Lower lobe of right lung (tissue), 2 donors: Measurements from ENCODE around the gene EDA. TPM values are rescaled to one million over a fixed set of nuclear protein-coding genes. Genes with fewer than 3 reads are reported as not detected.

ENCODE experiments used
- ATAC-seq, 2 donors: fragments of 200-7000 bp; cut with Tn5 transposase; one replicate each; pipeline ENCODE4 v1.9.1; 2020 to 2022; ENCODE audit warnings: mild to moderate bottlenecking in 2 of 2, moderate library complexity in 2 of 2
- DNase-seq: peaks from one replicate; pipeline ENCODE4 v3.0.0-alpha.2; 2020
- H3K27ac ChIP-seq: fragments of 200-600 bp; one replicate; pipeline ENCODE4 v1.8.0; 2022
- H3K27me3 ChIP-seq: fragments of 200-600 bp; one replicate; pipeline ENCODE4 v1.8.0; 2022; ENCODE audit warnings: low read depth
- H3K36me3 ChIP-seq: fragments of 200-600 bp; one replicate; pipeline ENCODE4 v1.8.0; 2022; ENCODE audit warnings: mild to moderate bottlenecking
- H3K4me1 ChIP-seq: fragments of 200-600 bp; one replicate; pipeline ENCODE4 v1.8.0; 2022
- H3K4me3 ChIP-seq: fragments of 200-600 bp; one replicate; pipeline ENCODE4 v1.8.0; 2022; ENCODE audit warnings: mild to moderate bottlenecking
- H3K9me3 ChIP-seq: fragments of 200-600 bp; one replicate; pipeline ENCODE4 v1.8.0; 2022
- CTCF ChIP-seq: fragments of 200-600 bp; IDR thresholded peaks from one replicate; pipeline ENCODE4 v1.8.0; 2022; ENCODE audit warnings: antibody characterized with exemption, mild to moderate bottlenecking
- intact Hi-C: fragments of 100-400 bp; cut with DNase I; formaldehyde crosslinking; loops from one replicate; pipeline ENCODE4 v1.11.0; 2022
- total RNA-seq: library from RNA; stranded (reverse); fragmentation: NEBNext Ultra II Directional; extraction: Animal tissue kit (Norgen Biotek cat#: 25700); gene quantifications from one replicate; pipeline ENCODE4 v1.2.1, GENCODE V29; 2021
- donor health status: DM: no; HTN: yes; CAD: no; lungs with severe emphysema.

EDA gene
- total RNA-seq, 1 donor from 2014 or later: 5.5 TPM

- ATAC-seq (peak; percentile 26 to 53), DNase-seq (peak; percentile 41)
- peak overlapping the region; percentile 3 for H3K27ac ChIP-seq
- no peaks in the 10 kb centered on the region for H3K36me3 ChIP-seq
- H3K4me1 ChIP-seq: no peaks in the 10 kb centered on the region
- TF ChIP-seq CTCF: no peak
- intact Hi-C loops: no loop called here
- no peaks in the 10 kb centered on the region for H3K9me3 ChIP-seq
- no peaks in the 10 kb centered on the region for H3K27me3 ChIP-seq
- peak overlapping the region; percentile 69 for H3K4me3 ChIP-seq
Measured at GRCh38 chrX:69616457-69617203, 717 bp downstream of the EDA start.

GRCh38 chrX:69618803-69619202, 2.9 kb downstream of the EDA start:
- intact Hi-C loops: no loop called here
- no peaks in the 10 kb centered on the region for H3K4me1 ChIP-seq

GRCh38 chrX:69626129-69626528, 10.2 kb downstream of the EDA start:
- Histone ChIP-seq H3K9me3 (no peaks in the 10 kb centered on the region), H3K36me3 (no peaks in the 10 kb centered on the region), H3K27me3 (no peaks in the 10 kb centered on the region), H3K27ac (no peak overlapping the region), H3K4me3 (no peak overlapping the region), H3K4me1 (no peaks in the 10 kb centered on the region)
- DNase-seq (no peak), ATAC-seq (no peak)
- TF ChIP-seq CTCF: no peak
- intact Hi-C loops: no loop called here

More at GRCh38 chrX:69618803-69619202, 2.9 kb downstream of the EDA start:
- no peaks in the 10 kb centered on the region for H3K27me3 ChIP-seq
- H3K36me3 ChIP-seq: no peaks in the 10 kb centered on the region
- H3K9me3 ChIP-seq: no peaks in the 10 kb centered on the region
- no peak overlapping the region for H3K4me3 ChIP-seq
- no peak for ATAC-seq
- TF ChIP-seq CTCF: peak; percentile 28
- no peak overlapping the region for H3K27ac ChIP-seq
- no peak for DNase-seq

GRCh38 chrX:69627744-69628143, 11.8 kb downstream of the EDA start:
- Histone ChIP-seq H3K36me3 (no peaks in the 10 kb centered on the region), H3K9me3 (no peaks in the 10 kb centered on the region), H3K27me3 (no peaks in the 10 kb centered on the region), H3K27ac (no peak overlapping the region), H3K4me1 (no peaks in the 10 kb centered on the region), H3K4me3 (no peak overlapping the region)
- no peak for TF ChIP-seq CTCF
- DNase-seq (no peak), ATAC-seq (no peak)
- intact Hi-C loops: no loop called here

- intact Hi-C loops: no loop called here
- no peaks in the 10 kb centered on the region for H3K36me3 ChIP-seq
- DNase-seq (no peak), ATAC-seq (no peak)
- TF ChIP-seq CTCF: no peak
- H3K4me1 ChIP-seq: no peaks in the 10 kb centered on the region
- H3K9me3 ChIP-seq: no peaks in the 10 kb centered on the region
- no peak overlapping the region for H3K4me3 ChIP-seq
- no peak overlapping the region for H3K27ac ChIP-seq
- no peaks in the 10 kb centered on the region for H3K27me3 ChIP-seq
Measured at GRCh38 chrX:69630147-69630546, 14.2 kb downstream of the EDA start.
